ENCODE results near the gene SNUPN.

- TF ChIP-seq EZH2 (IDR thresholded peaks at IDR 0.05) (no peak), POLR2AphosphoS5 (IDR thresholded peaks at IDR 0.05; ENCODE audit: borderline replicate concordance, low read depth, low read length) (no peak), FOXP2 (optimal IDR thresholded peaks at IDR 0.05; ENCODE audit: control extremely low read depth, extremely low read length, insufficient read depth) (no peak)
These were observed 8.8 kb downstream of the SNUPN start for GRCh38 chr15:75616766-75617165.
